B cell (primary cell): ENCODE results near the gene EEFSEC. TPM values are rescaled to one million over a fixed set of nuclear protein-coding genes. Genes with fewer than 3 reads are reported as not detected.

ENCODE experiments used
- ATAC-seq: fragments of 200-7000 bp; cut with Tn5 transposase; one replicate; pipeline ENCODE4 v1.10.0; 2021; ENCODE audit warnings: low read depth, mild to moderate bottlenecking, moderate number of reproducible peaks, moderate library complexity
- CTCF ChIA-PET: fragments of 350-600 bp; sonication (Branson Sonifier 250); formaldehyde crosslinking; loops from one replicate; lab custom pipeline; 2021; ENCODE audit warnings: antibody characterized with exemption, inconsistent platforms; lab: Charles Lee
- POLR2A ChIA-PET: fragments of 350-600 bp; sonication (Branson Sonifier 250); formaldehyde crosslinking; loops from one replicate; lab custom pipeline; 2021; ENCODE audit warnings: antibody characterized with exemption; lab: Charles Lee
- DNase-seq: peaks from one replicate; pipeline ENCODE4 v3.0.0; 2013
- H2AFZ ChIP-seq: 2 replicates; pipeline ENCODE4 v1.6.1; 2012; ENCODE audit warnings: mild to moderate bottlenecking, low read depth, low read length; ENCODE audit not compliant: insufficient read depth, poor library complexity, severe bottlenecking
- H3K27ac ChIP-seq, 2 donors: 1 replicate in 1 of 2; 2 replicates in 1 of 2; pipeline ENCODE4 v1.5.1; 2012 to 2013; ENCODE audit warnings: low read length in 2 of 2, mild to moderate bottlenecking in 2 of 2, moderate library complexity in 1 of 2
- H3K27me3 ChIP-seq, 4 experiments: fragments of 200-600 bp in 1 of 4; sonication (generic) in 1 of 4; replicated peaks in 1 of 4; 1 replicate in 2 of 4; 2 replicates in 2 of 4; pipeline versions ENCODE4 v1.6.1 to v1.7.0; 2013 to 2016; ENCODE audit warnings: low read length in 3 of 4, mild to moderate bottlenecking in 2 of 4, mixed read lengths in 1 of 4, moderate library complexity in 1 of 4; ENCODE audit not compliant: insufficient read depth in 4 of 4, control insufficient read depth in 3 of 4; ENCODE audit errors: control extremely low read depth in 1 of 4
- H3K36me3 ChIP-seq, 2 experiments: replicated peaks in 1 of 2; 1 replicate in 1 of 2; 2 replicates in 1 of 2; pipeline versions ENCODE4 v1.6.1 to v1.7.1; 2013; ENCODE audit warnings: low read length in 1 of 2; ENCODE audit not compliant: insufficient read depth in 2 of 2, control insufficient read depth in 1 of 2; ENCODE audit errors: control extremely low read depth in 1 of 2, extremely low read depth in 1 of 2
- H3K4me1 ChIP-seq, 2 donors: fragments of 200-600 bp in 1 of 2; sonication (generic) in 1 of 2; 1 replicate in 1 of 2; 2 replicates in 1 of 2; pipeline versions ENCODE4 v1.5.1 to v1.6.1; 2013 to 2017; ENCODE audit warnings: low read length in 2 of 2; ENCODE audit not compliant: control insufficient read depth in 2 of 2, insufficient read depth in 2 of 2
- H3K4me2 ChIP-seq: replicated peaks from 2 replicates; pipeline ENCODE3; 2012; ENCODE audit warnings: mild to moderate bottlenecking, low read depth, low read length; ENCODE audit not compliant: poor library complexity, severe bottlenecking
- H3K4me3 ChIP-seq, 5 experiments: fragments of 200-600 bp in 1 of 5; sonication (generic) in 1 of 5; 1 replicate in 3 of 5; 2 replicates in 2 of 5; pipeline versions ENCODE4 v1.5.1 to v1.7.0; 2011 to 2016; ENCODE audit warnings: low read length in 4 of 5, mild to moderate bottlenecking in 4 of 5, low read depth in 2 of 5, control low read depth in 1 of 5, moderate library complexity in 1 of 5; ENCODE audit not compliant: insufficient read depth in 1 of 5; ENCODE audit errors: control extremely low read depth in 1 of 5, extremely low read depth in 1 of 5
- H3K79me2 ChIP-seq: fragments of 200-600 bp; sonication (generic); one replicate; pipeline ENCODE4 v1.6.0; 2016; ENCODE audit warnings: low read length; ENCODE audit not compliant: control insufficient read depth, insufficient read depth
- H3K9ac ChIP-seq: fragments of 200-600 bp; sonication (generic); 2 replicates; pipeline ENCODE4 v1.6.1; 2017; ENCODE audit warnings: mild to moderate bottlenecking, low read length, moderate library complexity
- H3K9me3 ChIP-seq, 3 donors: one replicate each; pipeline versions ENCODE4 v1.6.1 to v1.7.1; 2013; ENCODE audit warnings: low read length in 2 of 3; ENCODE audit not compliant: control insufficient read depth in 2 of 3, insufficient read depth in 1 of 3; ENCODE audit errors: control extremely low read depth in 1 of 3
- H4K20me1 ChIP-seq: 2 replicates; pipeline ENCODE4 v1.6.0; 2012; ENCODE audit warnings: mild to moderate bottlenecking, low read length; ENCODE audit not compliant: insufficient read depth, control insufficient read depth, poor library complexity, severe bottlenecking
- H3K27ac Mint-ChIP-seq: one replicate; pipeline ENCODE4 v1.8.0; 2021; ENCODE audit warnings: mixed read lengths
- H3K27me3 Mint-ChIP-seq: one replicate; pipeline ENCODE4 v1.8.0; 2021; ENCODE audit warnings: mixed read lengths
- H3K4me1 Mint-ChIP-seq: one replicate; pipeline ENCODE4 v1.8.0; 2021; ENCODE audit warnings: mixed read lengths
- H3K4me3 Mint-ChIP-seq: one replicate; pipeline ENCODE4 v1.8.0; 2021; ENCODE audit warnings: mixed read lengths
- H3K9me3 Mint-ChIP-seq: one replicate; pipeline ENCODE4 v1.8.0; 2022; ENCODE audit warnings: mixed read lengths; ENCODE audit not compliant: insufficient read depth
- CTCF ChIP-seq: fragments of 200-600 bp; IDR thresholded peaks from one replicate; pipeline ENCODE4 v1.8.0; 2022; ENCODE audit warnings: antibody characterized with exemption, mild to moderate bottlenecking
- EZH2 ChIP-seq: IDR thresholded peaks from 2 replicates; pipeline ENCODE4 v1.6.1; 2012; ENCODE audit warnings: borderline replicate concordance, low read depth, mild to moderate bottlenecking, moderate library complexity, low read length; ENCODE audit not compliant: insufficient read depth, poor library complexity, severe bottlenecking
- WGBS: methylation state at CpG from one replicate; pipeline ENCODE4 v1.1.5; 2013; ENCODE audit warnings: missing lambda C conversion rate; ENCODE audit not compliant: insufficient coverage; 5-methylcytosine and 5-hydroxymethylcytosine counted together
- intact Hi-C: fragments of 100-400 bp; cut with micrococcal nuclease; formaldehyde crosslinking; loops from one replicate; pipeline ENCODE4 v1.10.0; 2022
- polyA plus RNA-seq: library from polyadenylated mRNA; depleted of rRNA; stranded (reverse); fragments of >200 nt; gene quantifications from 2 replicates; pipeline ENCODE4 v1.2.3, GENCODE V29; 2012
- total RNA-seq, 2 donors: library from RNA; stranded (reverse); fragments of 120-200 nt in 1 of 2; gene quantifications; 1 replicate in 1 of 2; 2 replicates in 1 of 2; pipeline versions ENCODE4 v1.2.3 to v1.2.4, GENCODE V29; 2013 to 2022

The EEFSEC gene
- total and polyA plus RNA-seq, 2 donors (not counting 1 experiment from before 2014, with no cell fraction given), result 17.9 to 18.4 TPM

GRCh38 chr3:128107834-128108233 lies 45.4 kb upstream of the EEFSEC start:
- POLR2A ChIA-PET, result no interaction called here
- CTCF ChIA-PET, result no interaction called here
- Histone ChIP-seq H3K9me3 (no peaks in the 10 kb centered on the region), H3K27ac (no peak overlapping the region), H3K36me3 (peaks cover 1 to 53% of the 10 kb centered on the region in 2 experiments), H4K20me1 (no peaks in the 10 kb centered on the region), H3K27me3 (no peaks in the 10 kb centered on the region), H3K4me1 (peaks cover 3 to 8% of the 10 kb centered on the region in 2 donors), H3K4me3 (no peak overlapping the region), H3K9ac (no peak overlapping the region), H3K4me2 (no peak overlapping the region), H3K79me2 (peaks cover 22% of the 10 kb centered on the region), H2AFZ (no peak overlapping the region)
- Mint-ChIP-seq H3K4me1 (peaks cover 7% of the 10 kb centered on the region), H3K4me3 (no peak overlapping the region), H3K27me3 (no peaks in the 10 kb centered on the region), H3K27ac (no peak overlapping the region), H3K9me3 (no peaks in the 10 kb centered on the region)
- no peak for TF ChIP-seq EZH2
- no peak for TF ChIP-seq CTCF
- DNase-seq (no peak), ATAC-seq (no peak)
- intact Hi-C loops, result no loop called here
- WGBS, result 98% methylated on average over 5 of the region's 8 CpGs

- no peak for TF ChIP-seq EZH2
- TF ChIP-seq CTCF, result no peak
- no peaks in the 10 kb centered on the region for H3K27me3 ChIP-seq
- H3K27ac ChIP-seq, result no peak overlapping the region
- H3K9ac ChIP-seq, result no peak overlapping the region
- 95% methylated on average over 5 of the region's 5 CpGs for WGBS
- no peaks in the 10 kb centered on the region for H4K20me1 ChIP-seq
- intact Hi-C loops, result no loop called here
- H3K4me3 Mint-ChIP-seq, result no peak overlapping the region
- no peak overlapping the region for H2AFZ ChIP-seq
- H3K9me3 ChIP-seq, result no peaks in the 10 kb centered on the region
- H3K79me2 ChIP-seq, result peaks cover 42% of the 10 kb centered on the region
- ChIA-PET CTCF (interaction anchor here (0.7 to 2.7 kb wide), 2 partner anchors 16 to 72 kb away, joined by 4 to 9 read pairs; no protein-coding TSS in a partner anchor), POLR2A (no interaction called here)
- no peak for ATAC-seq
- H3K4me1 Mint-ChIP-seq, result peaks cover 28% of the 10 kb centered on the region
- peaks cover 1 to 44% of the 10 kb centered on the region in 2 experiments for H3K36me3 ChIP-seq
- H3K4me2 ChIP-seq, result no peak overlapping the region
- no peak overlapping the region for H3K4me3 ChIP-seq
- H3K27me3 Mint-ChIP-seq, result no peaks in the 10 kb centered on the region
- H3K4me1 ChIP-seq, result peaks cover 16 to 22% of the 10 kb centered on the region in 2 donors
- DNase-seq, result no peak
- H3K27ac Mint-ChIP-seq, result no peak overlapping the region
- H3K9me3 Mint-ChIP-seq, result no peaks in the 10 kb centered on the region
Observed at GRCh38 chr3:128111147-128111546, 42.1 kb upstream of the EEFSEC start.
